Naive thymus-derived CD4-positive, alpha-beta T cell (primary cell): ENCODE measurements around the gene ZNF232. TPM values are rescaled to one million over a fixed set of nuclear protein-coding genes. Genes with fewer than 3 reads are reported as not detected.
"Not testable (repeated sequence)": the region's sequence is repeated elsewhere in the genome, so short reads cannot be mapped to it uniquely, and the experiment has no call there.

Experiments used
- ATAC-seq: fragments of 150-1000 bp; cut with Tn5 transposase; 2 replicates; pipeline ENCODE4 v1.10.0; 2021; ENCODE audit warnings: mild to moderate bottlenecking, moderate library complexity
- CTCF ChIA-PET: fragments of 350-600 bp; sonication (Branson Sonifier 250); formaldehyde crosslinking; loops from one replicate; lab custom pipeline; 2021; ENCODE audit warnings: antibody characterized with exemption; lab: Charles Lee
- POLR2A ChIA-PET: fragments of 350-600 bp; sonication (Branson Sonifier 250); formaldehyde crosslinking; loops from one replicate; lab custom pipeline; 2021; ENCODE audit warnings: antibody characterized with exemption, inconsistent platforms; lab: Charles Lee
- DNase-seq, 9 donors: peaks; one replicate each; pipeline versions ENCODE4 v3.0.0 to v3.0.0-alpha.2; 2020 to 2022; ENCODE audit warnings: mixed read lengths in 1 of 9
- H3K27ac ChIP-seq: one replicate; pipeline ENCODE4 v1.7.0; 2013; ENCODE audit warnings: mild to moderate bottlenecking, low read depth, low read length, moderate library complexity
- H3K27me3 ChIP-seq, 2 donors: one replicate each; pipeline ENCODE4 v1.7.0; 2013; ENCODE audit warnings: low read length in 2 of 2, mild to moderate bottlenecking in 2 of 2, moderate library complexity in 2 of 2; ENCODE audit not compliant: control insufficient read depth in 2 of 2, insufficient read depth in 2 of 2
- H3K36me3 ChIP-seq, 3 experiments: 1 replicate in 2 of 3; 2 replicates in 1 of 3; pipeline ENCODE4 v1.7.0; 2013; ENCODE audit warnings: low read length in 3 of 3, mild to moderate bottlenecking in 3 of 3, moderate library complexity in 1 of 3; ENCODE audit not compliant: insufficient read depth in 3 of 3, control insufficient read depth in 2 of 3
- H3K4me1 ChIP-seq, 2 donors: one replicate each; pipeline ENCODE4 v1.7.0; 2013; ENCODE audit warnings: low read length in 2 of 2, mild to moderate bottlenecking in 2 of 2, moderate library complexity in 1 of 2; ENCODE audit not compliant: control insufficient read depth in 2 of 2, insufficient read depth in 2 of 2
- H3K4me3 ChIP-seq: 2 replicates; pipeline ENCODE4 v1.7.0; 2013; ENCODE audit warnings: mild to moderate bottlenecking, low read length
- H3K9me3 ChIP-seq, 3 experiments: 1 replicate in 2 of 3; 2 replicates in 1 of 3; pipeline ENCODE4 v1.7.0; 2013; ENCODE audit warnings: low read length in 3 of 3; ENCODE audit not compliant: control insufficient read depth in 2 of 3
- H3K27ac Mint-ChIP-seq, 9 donors: one replicate each; pipeline ENCODE4 v1.8.0; 2020 to 2022; ENCODE audit warnings: mixed read lengths in 9 of 9, mild to moderate bottlenecking in 8 of 9, moderate library complexity in 5 of 9, inconsistent platforms in 2 of 9
- H3K27me3 Mint-ChIP-seq, 5 donors: one replicate each; pipeline ENCODE4 v1.8.0; 2021 to 2022; ENCODE audit warnings: mixed read lengths in 5 of 5, mild to moderate bottlenecking in 1 of 5
- H3K36me3 Mint-ChIP-seq, 5 donors: one replicate each; pipeline ENCODE4 v1.8.0; 2020 to 2022; ENCODE audit warnings: mixed read lengths in 5 of 5, mild to moderate bottlenecking in 3 of 5, inconsistent platforms in 1 of 5
- H3K4me1 Mint-ChIP-seq, 7 donors: one replicate each; pipeline ENCODE4 v1.8.0; 2020 to 2022; ENCODE audit warnings: mixed read lengths in 7 of 7, mild to moderate bottlenecking in 3 of 7, inconsistent platforms in 1 of 7
- H3K4me3 Mint-ChIP-seq, 10 donors: one replicate each; pipeline ENCODE4 v1.8.0; 2020 to 2022; ENCODE audit warnings: mild to moderate bottlenecking in 10 of 10, mixed read lengths in 10 of 10, moderate library complexity in 6 of 10, inconsistent platforms in 2 of 10
- H3K9me3 Mint-ChIP-seq, 11 donors: one replicate each; pipeline ENCODE4 v1.8.0; 2020 to 2022; ENCODE audit warnings: mixed read lengths in 11 of 11, mild to moderate bottlenecking in 4 of 11, inconsistent platforms in 1 of 11, moderate library complexity in 1 of 11
- intact Hi-C, 2 donors: fragments of 100-400 bp; cut with micrococcal nuclease; formaldehyde crosslinking; loops; one replicate each; pipeline ENCODE4 v1.15.1; 2023
- polyA plus RNA-seq, 2 donors: library from polyadenylated mRNA; unstranded; fragments of 300-500 nt; fragmentation: Illumina TruSeq; gene quantifications; one replicate each; pipeline ENCODE4 v1.2.3, GENCODE V29; 2021
- total RNA-seq, 6 experiments: library from RNA in 5 of 6; stranded (reverse) in 5 of 6; gene quantifications; 1 replicate in 5 of 6; 2 replicates in 1 of 6; pipeline ENCODE4 v1.2.3 and lab custom pipeline; 2021 to 2026

Gene ZNF232
- total and polyA plus RNA-seq, 7 experiments from 2014 or later = 5.1 to 20.3 (median 11.2) TPM

DNA sequence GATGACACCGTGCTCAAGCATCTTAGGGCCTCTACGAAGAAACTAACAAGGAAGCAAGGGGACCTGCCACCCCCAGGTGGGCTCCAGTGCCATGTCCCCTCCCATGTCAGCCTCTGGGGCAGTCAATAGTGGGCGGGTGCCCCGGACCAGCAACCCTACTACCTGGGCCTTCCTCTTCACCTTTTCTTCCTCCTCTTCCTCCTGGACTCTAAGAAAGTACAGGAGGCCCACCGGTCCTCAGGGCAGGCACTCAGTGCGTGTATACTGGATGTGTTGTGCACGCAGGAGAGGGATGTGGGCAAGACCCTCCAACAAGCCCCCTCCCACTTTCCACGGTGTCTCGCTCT, 26.5 kb upstream of the ZNF232 start:
- POLR2A ChIA-PET, H3K27me3 Mint-ChIP-seq, H3K9me3 ChIP-seq, H3K9me3 Mint-ChIP-seq, H3K27me3 ChIP-seq, H3K27ac Mint-ChIP-seq, H3K4me3 ChIP-seq, H3K4me3 Mint-ChIP-seq, H3K27ac ChIP-seq, CTCF ChIA-PET, H3K36me3 Mint-ChIP-seq, H3K36me3 ChIP-seq, ATAC-seq, H3K4me1 Mint-ChIP-seq, intact Hi-C loops, H3K4me1 ChIP-seq, DNase-seq: not testable (repeated sequence)

DNA sequence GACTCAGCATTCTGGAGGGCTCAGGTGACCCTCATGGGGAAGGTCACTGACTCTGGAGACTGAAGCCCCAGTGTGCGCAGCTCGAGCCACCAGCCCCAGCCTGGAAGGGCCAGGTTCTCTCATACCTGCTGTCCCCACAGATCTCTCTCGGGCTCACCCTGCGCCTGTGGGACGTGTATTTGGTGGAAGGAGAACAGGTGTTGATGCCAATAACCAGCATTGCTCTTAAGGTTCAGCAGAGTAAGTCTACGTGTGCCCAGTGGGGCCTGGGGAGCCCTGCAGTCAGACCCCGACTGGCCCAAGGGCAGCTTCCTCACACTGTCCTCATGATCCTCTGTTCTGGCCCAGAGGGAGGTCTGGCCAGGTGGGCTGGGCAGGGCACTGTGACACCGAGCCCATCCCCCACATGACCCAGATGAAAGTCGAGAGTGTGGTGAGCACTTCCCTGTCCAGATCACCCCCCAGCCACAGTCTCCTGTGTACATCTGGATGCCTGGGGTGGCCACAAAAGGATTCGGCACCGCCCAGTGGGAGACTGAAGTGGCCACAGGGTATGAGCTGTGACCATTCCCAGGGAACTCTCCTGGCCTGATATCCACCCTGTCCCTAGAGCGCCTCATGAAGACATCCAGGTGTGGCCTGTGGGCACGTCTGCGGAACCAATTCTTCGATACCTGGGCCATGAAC, 26.0 kb upstream of the ZNF232 start:
- intact Hi-C loops = not testable (repeated sequence)

GRCh38 chr17:5136580-5137412, 25.1 kb upstream of the ZNF232 start:
- H3K4me3 Mint-ChIP-seq, H3K27me3 ChIP-seq, intact Hi-C loops, H3K9me3 ChIP-seq, CTCF ChIA-PET, H3K27ac Mint-ChIP-seq, H3K36me3 Mint-ChIP-seq, ATAC-seq, POLR2A ChIA-PET, H3K9me3 Mint-ChIP-seq, H3K4me1 ChIP-seq, H3K36me3 ChIP-seq, DNase-seq, H3K27me3 Mint-ChIP-seq, H3K27ac ChIP-seq, H3K4me3 ChIP-seq, H3K4me1 Mint-ChIP-seq: not testable (repeated sequence)

More for the DNA sequence above, 26.0 kb upstream of the ZNF232 start:
- H3K27ac Mint-ChIP-seq, H3K4me1 ChIP-seq, H3K36me3 ChIP-seq, CTCF ChIA-PET, ATAC-seq, H3K9me3 ChIP-seq, H3K36me3 Mint-ChIP-seq, H3K4me3 Mint-ChIP-seq, H3K4me1 Mint-ChIP-seq, H3K27me3 Mint-ChIP-seq, DNase-seq, H3K27ac ChIP-seq, H3K27me3 ChIP-seq, H3K9me3 Mint-ChIP-seq, H3K4me3 ChIP-seq, POLR2A ChIA-PET: not testable (repeated sequence)

GRCh38 chr17:5135726-5136579, 24.3 kb upstream of the ZNF232 start:
- H3K36me3 ChIP-seq = no peaks in the 10 kb centered on the region
- ChIA-PET CTCF (no interaction called here), POLR2A (no interaction called here)
- no peaks in the 10 kb centered on the region for H3K27me3 ChIP-seq
- no peak overlapping the region for H3K27ac ChIP-seq
- DNase-seq (no peak), ATAC-seq (no peak)
- no peaks in the 10 kb centered on the region for H3K36me3 Mint-ChIP-seq
- no peaks in the 10 kb centered on the region for H3K4me1 Mint-ChIP-seq
- H3K27ac Mint-ChIP-seq = no peak overlapping the region
- H3K4me3 Mint-ChIP-seq = no peak overlapping the region
- no peak overlapping the region for H3K4me3 ChIP-seq
- peaks cover 0 to 2% (median 0%) of the 10 kb centered on the region in 11 donors for H3K9me3 Mint-ChIP-seq
- H3K4me1 ChIP-seq = no peaks in the 10 kb centered on the region
- intact Hi-C loops = no loop called here
- no peaks in the 10 kb centered on the region for H3K9me3 ChIP-seq
- H3K27me3 Mint-ChIP-seq = peaks cover 0 to 2% (median 0%) of the 10 kb centered on the region in 5 donors

- H3K27me3 ChIP-seq, H3K36me3 ChIP-seq, H3K4me1 ChIP-seq, H3K4me3 ChIP-seq, H3K4me1 Mint-ChIP-seq, H3K27ac Mint-ChIP-seq, CTCF ChIA-PET, H3K27me3 Mint-ChIP-seq, H3K9me3 Mint-ChIP-seq, H3K9me3 ChIP-seq, DNase-seq, POLR2A ChIA-PET, H3K27ac ChIP-seq, H3K4me3 Mint-ChIP-seq, H3K36me3 Mint-ChIP-seq, intact Hi-C loops, ATAC-seq: not testable (repeated sequence)
Measured at GRCh38 chr17:5135131-5135712, 23.5 kb upstream of the ZNF232 start.

DNA sequence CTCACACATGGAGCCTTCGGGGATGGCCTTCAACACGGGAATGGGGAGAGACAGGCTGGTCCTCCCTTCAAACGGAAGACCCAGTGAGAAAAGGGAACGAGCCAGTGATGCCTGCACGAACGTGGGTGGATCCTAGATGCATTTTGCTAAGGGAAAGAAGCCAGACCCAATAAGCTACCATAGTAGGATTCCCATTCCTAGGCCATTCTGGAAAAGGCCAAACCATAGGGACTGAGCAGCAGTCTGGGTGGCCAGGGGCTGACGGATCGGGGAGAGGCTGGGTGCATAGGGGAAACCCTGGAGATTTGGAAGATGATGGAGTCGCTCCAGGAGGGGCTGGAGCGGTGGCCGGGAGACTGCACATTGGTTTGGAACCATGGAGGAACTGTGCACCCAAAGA, 22.9 kb upstream of the ZNF232 start:
- H3K27me3 Mint-ChIP-seq, DNase-seq, H3K4me3 ChIP-seq, H3K9me3 Mint-ChIP-seq, H3K27ac ChIP-seq, H3K4me3 Mint-ChIP-seq, H3K36me3 ChIP-seq, H3K36me3 Mint-ChIP-seq, intact Hi-C loops, H3K27me3 ChIP-seq, ATAC-seq, POLR2A ChIA-PET, H3K4me1 Mint-ChIP-seq, H3K4me1 ChIP-seq, CTCF ChIA-PET, H3K9me3 ChIP-seq: not testable (repeated sequence)
- peak overlapping the region in 1 of 9 donors; percentile 36 for H3K27ac Mint-ChIP-seq
